Mesenchymal stem cell (in vitro differentiated cells and primary cell): ENCODE data around the gene CCDC187.
A peak's percentile ranks its signal among the peaks of the same experiment; 100 is the strongest.

Experiments
- DNase-seq: peaks from one replicate; pipeline ENCODE4 v3.0.0-alpha.2; 2013
- H2AFZ ChIP-seq: one replicate; pipeline ENCODE4 v1.6.1; 2013; ENCODE audit warnings: low read depth, mild to moderate bottlenecking, control low read depth, inconsistent platforms, low read length, moderate library complexity
- H2AK5ac ChIP-seq: 2 replicates; pipeline ENCODE4 v1.6.1; 2013; ENCODE audit warnings: low read length, moderate library complexity, mild to moderate bottlenecking, inconsistent platforms; ENCODE audit not compliant: severe bottlenecking
- H2BK120ac ChIP-seq: one replicate; pipeline ENCODE4 v1.6.1; 2013; ENCODE audit warnings: low read depth, mild to moderate bottlenecking, inconsistent platforms, low read length, moderate library complexity
- H2BK12ac ChIP-seq, 2 experiments: one replicate each; pipeline ENCODE4 v1.6.1; 2013; ENCODE audit warnings: inconsistent platforms in 2 of 2, low read length in 2 of 2, mild to moderate bottlenecking in 2 of 2, moderate library complexity in 2 of 2, control low read depth in 1 of 2
- H2BK15ac ChIP-seq: one replicate; pipeline ENCODE4 v1.6.1; 2013; ENCODE audit warnings: mild to moderate bottlenecking, low read depth, inconsistent platforms; ENCODE audit not compliant: poor library complexity, severe bottlenecking
- H2BK5ac ChIP-seq: 2 replicates; pipeline ENCODE4 v1.6.1; 2013; ENCODE audit warnings: low read depth, mild to moderate bottlenecking, low read length, control low read depth, inconsistent platforms; ENCODE audit not compliant: poor library complexity, severe bottlenecking
- H3K14ac ChIP-seq, 2 experiments: one replicate each; pipeline ENCODE4 v1.6.1; 2013; ENCODE audit warnings: inconsistent platforms in 2 of 2, low read length in 2 of 2, control low read depth in 1 of 2, mild to moderate bottlenecking in 1 of 2, moderate library complexity in 1 of 2
- H3K18ac ChIP-seq, 2 experiments: one replicate each; pipeline ENCODE4 v1.6.1; 2013; ENCODE audit warnings: inconsistent platforms in 2 of 2, low read length in 2 of 2, control low read depth in 1 of 2, low read depth in 1 of 2, mild to moderate bottlenecking in 1 of 2
- H3K23ac ChIP-seq, 2 experiments: one replicate each; pipeline ENCODE4 v1.6.1; 2013; ENCODE audit warnings: inconsistent platforms in 2 of 2, low read length in 2 of 2, mild to moderate bottlenecking in 2 of 2, moderate library complexity in 2 of 2, control low read depth in 1 of 2
- H3K27ac ChIP-seq: 2 replicates; pipeline ENCODE4 v1.5.1; 2013; ENCODE audit warnings: mild to moderate bottlenecking, moderate library complexity, low read length, control low read depth, inconsistent platforms; ENCODE audit not compliant: poor library complexity, severe bottlenecking
- H3K27me3 ChIP-seq, 2 experiments: 2 replicates each; pipeline versions ENCODE4 v1.6.1 to v1.7.0; 2013; ENCODE audit warnings: low read length in 2 of 2, mild to moderate bottlenecking in 2 of 2, moderate library complexity in 2 of 2, control low read depth in 1 of 2, inconsistent platforms in 1 of 2; ENCODE audit not compliant: control insufficient read depth in 1 of 2, insufficient read depth in 1 of 2
- H3K36me3 ChIP-seq, 2 experiments: 2 replicates each; pipeline versions ENCODE4 v1.6.1 to v1.7.0; 2013; ENCODE audit warnings: low read length in 2 of 2, control low read depth in 1 of 2, inconsistent platforms in 1 of 2, low read depth in 1 of 2, mild to moderate bottlenecking in 1 of 2; ENCODE audit not compliant: insufficient read depth in 2 of 2, control insufficient read depth in 1 of 2
- H3K4ac ChIP-seq, 2 experiments: one replicate each; pipeline ENCODE4 v1.6.1; 2013; ENCODE audit warnings: inconsistent platforms in 2 of 2, low read length in 2 of 2, mild to moderate bottlenecking in 2 of 2, moderate library complexity in 2 of 2, control low read depth in 1 of 2, low read depth in 1 of 2
- H3K4me1 ChIP-seq: 2 replicates; pipeline ENCODE4 v1.6.1; 2013; ENCODE audit warnings: low read depth, low read length, control low read depth; ENCODE audit not compliant: control insufficient read depth, insufficient read depth
- H3K4me2 ChIP-seq: 2 replicates; pipeline ENCODE4 v1.6.1; 2013; ENCODE audit warnings: low read length, mild to moderate bottlenecking, inconsistent platforms; ENCODE audit not compliant: poor library complexity, severe bottlenecking
- H3K4me3 ChIP-seq, 2 experiments: 2 replicates each; pipeline versions ENCODE4 v1.5.1 to v1.7.0; 2013; ENCODE audit warnings: low read length in 2 of 2, mild to moderate bottlenecking in 2 of 2, control low read depth in 1 of 2, low read depth in 1 of 2; ENCODE audit not compliant: insufficient read depth in 1 of 2
- H3K79me1 ChIP-seq: replicated peaks from 2 replicates; pipeline ENCODE4 v1.6.1; 2013; ENCODE audit warnings: mild to moderate bottlenecking, control low read depth, low read length, inconsistent platforms; ENCODE audit not compliant: poor library complexity, severe bottlenecking
- H3K9ac ChIP-seq: 2 replicates; pipeline ENCODE4 v1.7.0; 2013; ENCODE audit warnings: mild to moderate bottlenecking, low read length, moderate library complexity
- H3K9me3 ChIP-seq: 2 replicates; pipeline ENCODE4 v1.7.0; 2013; ENCODE audit warnings: mild to moderate bottlenecking, low read length; ENCODE audit not compliant: control insufficient read depth
- H4K8ac ChIP-seq: one replicate; pipeline ENCODE4 v1.6.1; 2013; ENCODE audit warnings: inconsistent platforms, mild to moderate bottlenecking, low read length, moderate library complexity
- H4K91ac ChIP-seq: one replicate; pipeline ENCODE4 v1.6.1; 2013; ENCODE audit warnings: mild to moderate bottlenecking, low read length, inconsistent platforms
- WGBS: methylation state at CpG from one replicate; pipeline ENCODE4 v1.1.7; 2013; ENCODE audit warnings: mixed read lengths; 5-methylcytosine and 5-hydroxymethylcytosine counted together

The CCDC187 gene

GRCh38 chr9:136346927-136347465 is 43.1 kb upstream of the CCDC187 start:
- WGBS = 96% methylated on average over 20 of the region's 20 CpGs
- H2BK12ac ChIP-seq = no peak overlapping the region

GRCh38 chr9:136346157-136346481 is 42.2 kb upstream of the CCDC187 start:
- WGBS = 76% methylated on average over 10 of the region's 10 CpGs
- H3K4ac ChIP-seq = no peak overlapping the region

More at GRCh38 chr9:136346927-136347465, 43.1 kb upstream of the CCDC187 start:
- no peak overlapping the region for H2BK15ac ChIP-seq
- peak overlapping the region; percentile 36 for H4K91ac ChIP-seq
- peaks cover 7 to 62% of the 10 kb centered on the region in 2 experiments for H3K36me3 ChIP-seq
- no peaks in the 10 kb centered on the region for H3K9me3 ChIP-seq
- no peak for DNase-seq
- no peak overlapping the region for H3K4me3 ChIP-seq
- no peak overlapping the region for H2AFZ ChIP-seq
- H4K8ac ChIP-seq = peak overlapping the region; percentile 15
- peaks cover 48% of the 10 kb centered on the region for H3K4me1 ChIP-seq
- no peak overlapping the region for H2BK120ac ChIP-seq
- H3K9ac ChIP-seq = peak overlapping the region; percentile 74
- no peak overlapping the region for H3K18ac ChIP-seq
- H3K4ac ChIP-seq = no peak overlapping the region
- H3K27ac ChIP-seq = no peak overlapping the region
- no peak overlapping the region for H3K14ac ChIP-seq
- H2AK5ac ChIP-seq = no peak overlapping the region
- no peaks in the 10 kb centered on the region for H3K79me1 ChIP-seq
- no peak overlapping the region for H3K23ac ChIP-seq
- no peak overlapping the region for H2BK5ac ChIP-seq
- H3K4me2 ChIP-seq = no peak overlapping the region
- no peaks in the 10 kb centered on the region for H3K27me3 ChIP-seq

DNA sequence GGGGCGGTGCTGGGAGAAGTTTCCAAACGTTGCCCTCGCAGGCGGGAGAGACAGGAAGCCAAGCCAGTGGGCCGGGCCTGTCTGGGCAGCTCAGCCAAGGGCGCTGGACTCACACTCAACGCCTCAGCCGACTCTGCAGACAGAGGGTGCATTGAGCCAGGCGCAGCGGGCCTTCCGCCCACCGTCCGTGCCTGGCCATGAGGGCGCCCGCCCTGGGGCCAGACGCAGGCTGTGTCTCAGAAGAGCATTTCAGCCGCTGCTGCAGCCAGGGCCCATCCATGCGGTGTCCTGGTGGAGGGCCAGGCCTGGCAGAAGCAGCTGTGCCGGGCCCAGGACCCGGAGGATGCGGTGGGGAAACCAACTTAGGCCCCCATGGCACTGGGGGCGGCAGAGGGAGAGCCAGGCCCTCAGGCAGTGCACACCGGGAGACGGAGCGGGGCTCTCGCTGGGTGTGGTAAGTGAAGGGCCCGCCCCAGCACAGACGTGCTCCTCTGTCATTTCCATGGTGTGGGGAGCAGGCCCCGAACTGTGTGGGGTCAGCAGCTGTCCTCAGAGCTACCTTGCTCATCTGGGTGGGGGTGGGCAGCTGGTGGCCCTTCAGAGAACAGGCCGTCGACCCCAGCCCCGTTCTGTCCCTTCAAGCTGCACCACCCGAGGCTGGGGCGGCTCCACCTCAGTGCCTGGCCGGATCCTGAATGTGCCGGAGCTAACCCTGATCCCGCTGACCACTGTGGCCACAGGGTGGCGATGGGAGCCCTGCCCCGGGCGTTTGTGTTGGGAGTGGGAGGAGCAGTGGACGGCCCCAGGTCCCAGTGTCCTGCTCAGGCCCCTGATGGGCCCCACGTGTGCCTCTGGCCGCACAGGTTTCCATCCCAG is 41.6 kb upstream of the CCDC187 start:
- H3K18ac ChIP-seq = peak overlapping the region in 1 of 2 experiments; percentile 25
- H4K8ac ChIP-seq = peak overlapping the region; percentile 63
- H2AFZ ChIP-seq = no peak overlapping the region
- no peak overlapping the region for H4K91ac ChIP-seq
- peak overlapping the region; percentile 24 to 32 for H3K4ac ChIP-seq
- H3K23ac ChIP-seq = peak overlapping the region in 1 of 2 experiments; percentile 23
- no peak overlapping the region for H2AK5ac ChIP-seq
- 68% methylated on average over 43 of the region's 43 CpGs for WGBS
- H3K4me1 ChIP-seq = peaks cover 53% of the 10 kb centered on the region
- peak overlapping the region; percentile 74 for H3K9ac ChIP-seq
- no peaks in the 10 kb centered on the region for H3K27me3 ChIP-seq
- peak overlapping the region in 1 of 2 experiments; percentile 66 for H3K4me3 ChIP-seq
- H3K4me2 ChIP-seq = no peak overlapping the region
- H3K36me3 ChIP-seq = peaks cover 19 to 70% of the 10 kb centered on the region in 2 experiments
- H3K9me3 ChIP-seq = no peaks in the 10 kb centered on the region
- H3K14ac ChIP-seq = peak overlapping the region in 1 of 2 experiments; percentile 31
- no peak overlapping the region for H2BK5ac ChIP-seq
- no peak overlapping the region for H2BK120ac ChIP-seq
- peaks cover 4% of the 10 kb centered on the region for H3K79me1 ChIP-seq
- no peak overlapping the region for H2BK12ac ChIP-seq
- H2BK15ac ChIP-seq = peak overlapping the region; percentile 7
- H3K27ac ChIP-seq = no peak overlapping the region
- peak; percentile 69 for DNase-seq

More at GRCh38 chr9:136346157-136346481, 42.2 kb upstream of the CCDC187 start:
- H2BK5ac ChIP-seq = no peak overlapping the region
- H3K4me1 ChIP-seq = peaks cover 54% of the 10 kb centered on the region
- no peak overlapping the region for H3K27ac ChIP-seq
- no peak overlapping the region for H2BK15ac ChIP-seq
- no peaks in the 10 kb centered on the region for H3K79me1 ChIP-seq
- H2AK5ac ChIP-seq = no peak overlapping the region
- no peak overlapping the region for H2AFZ ChIP-seq
- H3K9ac ChIP-seq = peak overlapping the region; percentile 74
- H4K8ac ChIP-seq = no peak overlapping the region
- peak overlapping the region in 1 of 2 experiments; percentile 66 for H3K4me3 ChIP-seq
- H3K23ac ChIP-seq = no peak overlapping the region
- peak overlapping the region; percentile 1 for H4K91ac ChIP-seq
- no peak overlapping the region for H2BK12ac ChIP-seq
- H3K18ac ChIP-seq = no peak overlapping the region
- H3K27me3 ChIP-seq = no peaks in the 10 kb centered on the region
- H3K4me2 ChIP-seq = no peak overlapping the region
- H3K9me3 ChIP-seq = no peaks in the 10 kb centered on the region
- peaks cover 14 to 67% of the 10 kb centered on the region in 2 experiments for H3K36me3 ChIP-seq
- peak overlapping the region in 1 of 2 experiments; percentile 1 for H3K14ac ChIP-seq
- DNase-seq = no peak
- no peak overlapping the region for H2BK120ac ChIP-seq

DNA sequence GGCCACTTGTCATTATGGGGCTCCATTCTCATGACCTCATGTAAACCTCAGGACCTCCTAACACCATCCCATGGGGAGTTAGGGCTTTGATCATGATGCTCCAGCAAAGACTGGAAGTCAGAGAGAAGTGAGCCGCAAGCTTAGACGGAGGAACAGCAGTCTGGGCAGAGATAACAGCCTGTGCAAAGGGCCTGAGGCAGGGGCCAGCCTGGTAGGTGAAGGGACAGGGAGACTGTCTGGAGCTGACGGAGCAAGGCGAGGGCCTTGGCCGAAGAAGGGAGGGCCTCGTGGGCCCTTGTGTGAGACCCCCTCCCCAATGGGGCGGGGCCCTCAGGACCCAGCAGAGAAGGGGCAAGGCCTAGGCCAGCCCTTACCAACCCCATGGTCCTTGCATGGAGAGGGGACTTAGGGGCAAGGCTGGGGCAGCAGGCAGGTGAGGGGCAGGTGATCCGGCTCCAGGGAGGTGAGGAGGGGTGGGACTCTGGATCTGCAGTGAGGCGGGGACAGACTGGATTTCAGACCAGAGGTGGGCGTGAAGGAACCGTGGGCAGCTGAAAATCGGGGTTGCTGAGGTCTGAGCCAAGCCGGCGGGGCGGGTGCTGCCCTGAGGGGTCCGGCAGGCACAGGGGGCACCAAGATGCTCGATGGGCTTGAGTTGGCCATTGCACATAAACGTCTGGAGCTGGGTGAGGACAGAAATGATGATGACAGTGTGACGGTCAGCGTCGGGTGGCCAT is 40.8 kb upstream of the CCDC187 start:
- Histone ChIP-seq H3K9ac (peak overlapping the region; percentile 74), H3K27ac (no peak overlapping the region), H3K18ac (no peak overlapping the region), H3K4me1 (peaks cover 52% of the 10 kb centered on the region), H2AFZ (no peak overlapping the region), H2BK12ac (no peak overlapping the region), H3K4ac (no peak overlapping the region), H2BK120ac (no peak overlapping the region), H3K14ac (no peak overlapping the region), H2BK15ac (no peak overlapping the region), H2BK5ac (no peak overlapping the region), H3K9me3 (no peaks in the 10 kb centered on the region), H3K36me3 (peaks cover 27 to 70% of the 10 kb centered on the region in 2 experiments), H4K8ac (no peak overlapping the region), H3K27me3 (no peaks in the 10 kb centered on the region), H3K4me2 (no peak overlapping the region), H3K79me1 (peaks cover 8% of the 10 kb centered on the region), H3K23ac (no peak overlapping the region), H4K91ac (no peak overlapping the region), H3K4me3 (peak overlapping the region in 1 of 2 experiments; percentile 66), H2AK5ac (no peak overlapping the region)
- DNase-seq = no peak
- WGBS = 92% methylated on average over 21 of the region's 21 CpGs
